Right renal pelvis (tissue), 4 donors: ENCODE measurements around the gene ASB18. TPM values are rescaled to one million over a fixed set of nuclear protein-coding genes. Genes with fewer than 3 reads are reported as not detected.

Experiments
- DNase-seq, 4 donors: peaks; one replicate each; pipeline ENCODE4 v3.0.0-alpha.2; 2013; ENCODE audit warnings: low read depth in 4 of 4, low spot score in 3 of 4, missing footprints in 1 of 4
- polyA plus RNA-seq, 4 donors: library from polyadenylated mRNA; unstranded; fragments of 120-200 nt; gene quantifications; one replicate each; pipeline ENCODE4 v1.2.1, GENCODE V29; 2013; ENCODE audit not compliant: insufficient read length in 4 of 4

ASB18 gene
- polyA plus RNA-seq, 4 donors: 0.06 TPM; not detected in 3

GRCh38 chr2:236165842-236166795, 98.1 kb downstream of the ASB18 start:
- DNase-seq: no peak

- no peak for DNase-seq
These were observed 99.0 kb downstream of the ASB18 start for GRCh38 chr2:236164925-236165841.

- no peak for DNase-seq
These were observed 99.8 kb downstream of the ASB18 start for GRCh38 chr2:236164201-236164924.

GRCh38 chr2:236163471-236164200, 100.6 kb downstream of the ASB18 start:
- DNase-seq: no peak

- DNase-seq: no peak
These were observed 101.2 kb downstream of the ASB18 start for GRCh38 chr2:236162882-236163470.

GRCh38 chr2:236162031-236162845, 102.0 kb downstream of the ASB18 start:
- DNase-seq: no peak

GRCh38 chr2:236161531-236161930, 102.7 kb downstream of the ASB18 start:
- no peak for DNase-seq

- DNase-seq: no peak
These were observed 103.1 kb downstream of the ASB18 start for GRCh38 chr2:236161082-236161462.

- no peak for DNase-seq
These were observed 103.7 kb downstream of the ASB18 start for GRCh38 chr2:236160366-236161081.

GRCh38 chr2:236159778-236160170, 104.4 kb downstream of the ASB18 start:
- no peak for DNase-seq

- DNase-seq: no peak
These were observed 105.0 kb downstream of the ASB18 start for GRCh38 chr2:236158969-236159777.

- DNase-seq: no peak
These were observed 106.2 kb downstream of the ASB18 start for GRCh38 chr2:236157815-236158498.

- no peak for DNase-seq
These were observed 106.8 kb downstream of the ASB18 start for GRCh38 chr2:236157366-236157765.

GRCh38 chr2:236156860-236157194, 107.4 kb downstream of the ASB18 start:
- DNase-seq: no peak

- DNase-seq: no peak
These were observed 107.9 kb downstream of the ASB18 start for GRCh38 chr2:236156095-236156859.

- DNase-seq: no peak
These were observed 108.8 kb downstream of the ASB18 start for GRCh38 chr2:236155406-236155805.
